H1 (cell line): Measurements from ENCODE around the gene CLDN6. TPM values are rescaled to one million over a fixed set of nuclear protein-coding genes. Genes with fewer than 3 reads are reported as not detected.

ENCODE experiments used
- CTCF ChIA-PET: fragments of 300-600 bp; sonication (Branson Sonifier 250); formaldehyde crosslinking; loops from one replicate; lab custom pipeline; 2021; ENCODE audit not compliant: partially characterized antibody; lab: Charles Lee
- POLR2A ChIA-PET: fragments of 300-600 bp; sonication (Branson Sonifier 250); formaldehyde crosslinking; loops from one replicate; lab custom pipeline; 2021; ENCODE audit warnings: inconsistent platforms; ENCODE audit not compliant: partially characterized antibody; lab: Charles Lee
- DNase-seq, 2 experiments: peaks; one replicate each; pipeline versions ENCODE4 v3.0.0 to v3.0.0-alpha.2; 2010 to 2022; ENCODE audit warnings: low spot score in 2 of 2, low read depth in 1 of 2, mixed read lengths in 1 of 2
- FAIRE-seq: peaks from 2 replicates; lab custom pipeline; 2011; peaks lifted over from hg19 to GRCh38; lab: Jason Lieb, UNC
- H2AFZ ChIP-seq: 2 replicates; pipeline ENCODE4 v1.8.1; 2012; ENCODE audit warnings: low read length, inconsistent platforms
- H2AK5ac ChIP-seq: 2 replicates; pipeline ENCODE4 v1.6.1; 2013; ENCODE audit warnings: low read depth, low read length
- H2BK120ac ChIP-seq: replicated peaks from 2 replicates; pipeline ENCODE3; 2013; ENCODE audit warnings: low read depth, low read length, inconsistent platforms
- H2BK12ac ChIP-seq: 2 replicates; pipeline ENCODE4 v1.6.1; 2013; ENCODE audit warnings: low read depth, low read length
- H2BK15ac ChIP-seq: 2 replicates; pipeline ENCODE4 v1.6.1; 2013; ENCODE audit warnings: low read length
- H2BK20ac ChIP-seq: 2 replicates; pipeline ENCODE4 v1.6.1; 2013; ENCODE audit warnings: low read length
- H2BK5ac ChIP-seq: 2 replicates; pipeline ENCODE4 v1.6.1; 2013; ENCODE audit warnings: low read depth, low read length
- H3K14ac ChIP-seq: 2 replicates; pipeline ENCODE4 v1.6.1; 2013; ENCODE audit warnings: inconsistent platforms; ENCODE audit not compliant: insufficient read length
- H3K18ac ChIP-seq: 2 replicates; pipeline ENCODE4 v1.6.1; 2013; ENCODE audit warnings: low read length; ENCODE audit errors: extremely low read depth
- H3K23ac ChIP-seq: 2 replicates; pipeline ENCODE4 v1.6.1; 2013; ENCODE audit warnings: inconsistent platforms; ENCODE audit not compliant: insufficient read length
- H3K23me2 ChIP-seq: 2 replicates; pipeline ENCODE4 v1.6.1; 2013; ENCODE audit warnings: low read depth, low read length
- H3K27ac ChIP-seq: 2 replicates; pipeline ENCODE4 v1.6.1; 2011; ENCODE audit warnings: low read depth, low read length, inconsistent platforms
- H3K27me3 ChIP-seq, 4 experiments: replicated peaks in 1 of 4; 1 replicate in 1 of 4; 2 replicates in 3 of 4; pipeline versions ENCODE4 v1.6.1 to v1.8.1; 2011 to 2013; ENCODE audit warnings: low read length in 3 of 4, mild to moderate bottlenecking in 3 of 4, inconsistent platforms in 2 of 4, mixed read lengths in 2 of 4, moderate library complexity in 1 of 4; ENCODE audit not compliant: control insufficient read depth in 3 of 4, insufficient read depth in 3 of 4; ENCODE audit errors: extremely low read depth in 1 of 4
- H3K36me3 ChIP-seq, 4 experiments: 2 replicates each; pipeline versions ENCODE4 v1.6.1 to v1.8.1; 2011 to 2013; ENCODE audit warnings: mild to moderate bottlenecking in 4 of 4, low read length in 3 of 4, moderate library complexity in 2 of 4, control low read depth in 1 of 4, inconsistent platforms in 1 of 4; ENCODE audit not compliant: insufficient read depth in 4 of 4, control insufficient read depth in 2 of 4
- H3K4ac ChIP-seq: replicated peaks from 2 replicates; pipeline ENCODE3; 2013; ENCODE audit warnings: low read length, low read depth, mixed read lengths, inconsistent platforms; ENCODE audit not compliant: insufficient read length
- H3K4me1 ChIP-seq, 4 experiments: replicated peaks in 1 of 4; 1 replicate in 1 of 4; 2 replicates in 3 of 4; pipeline versions ENCODE4 v1.6.1 to v1.8.1; 2011 to 2013; ENCODE audit warnings: low read length in 3 of 4, inconsistent platforms in 2 of 4, mixed read lengths in 1 of 4; ENCODE audit not compliant: insufficient read depth in 4 of 4, control insufficient read depth in 3 of 4
- H3K4me2 ChIP-seq, 2 experiments: 2 replicates each; pipeline versions ENCODE4 v1.6.1 to v1.8.1; 2011 to 2013; ENCODE audit warnings: low read depth in 2 of 2, low read length in 2 of 2, control low read depth in 1 of 2, inconsistent platforms in 1 of 2, mild to moderate bottlenecking in 1 of 2; ENCODE audit not compliant: insufficient read depth in 1 of 2
- H3K4me3 ChIP-seq, 4 experiments: fragments of 200-600, 300-600 bp in 1 of 4; sonication (generic), shearing (Covaris generic), sonication (Bioruptor Twin) in 1 of 4; 2 replicates each; pipeline versions ENCODE4 v1.5.1 to v1.8.1; 2011 to 2016; ENCODE audit warnings: low read length in 4 of 4, low read depth in 3 of 4, control low read depth in 2 of 4, inconsistent platforms in 2 of 4, mild to moderate bottlenecking in 2 of 4, mixed read lengths in 1 of 4, moderate library complexity in 1 of 4; ENCODE audit not compliant: insufficient read depth in 2 of 4; ENCODE audit errors: extremely low read depth in 1 of 4
- H3K56ac ChIP-seq: replicated peaks from 2 replicates; pipeline ENCODE3; 2013; ENCODE audit warnings: low read depth, mild to moderate bottlenecking, mixed read lengths, low read length, inconsistent platforms; ENCODE audit not compliant: insufficient read length
- H3K79me1 ChIP-seq: 2 replicates; pipeline ENCODE4 v1.6.1; 2013; ENCODE audit warnings: low read depth, low read length, control low read depth
- H3K79me2 ChIP-seq, 2 experiments: 2 replicates each; pipeline versions ENCODE4 v1.6.1 to v1.8.1; 2012 to 2013; ENCODE audit warnings: low read length in 2 of 2, mild to moderate bottlenecking in 2 of 2, inconsistent platforms in 1 of 2; ENCODE audit not compliant: insufficient read depth in 2 of 2, control insufficient read depth in 1 of 2
- H3K9ac ChIP-seq, 4 experiments: replicated peaks in 1 of 4; 1 replicate in 1 of 4; 2 replicates in 3 of 4; pipeline versions ENCODE4 v1.6.1 to v1.8.1; 2011 to 2013; ENCODE audit warnings: low read depth in 3 of 4, low read length in 3 of 4, control low read depth in 2 of 4, mild to moderate bottlenecking in 2 of 4, moderate library complexity in 2 of 4, inconsistent platforms in 1 of 4; ENCODE audit errors: extremely low read depth in 1 of 4
- H3K9me3 ChIP-seq, 2 experiments: 2 replicates each; pipeline versions ENCODE4 v1.6.1 to v1.8.1; 2012 to 2013; ENCODE audit warnings: mild to moderate bottlenecking in 2 of 2, moderate library complexity in 2 of 2, control low read depth in 1 of 2, inconsistent platforms in 1 of 2, low read depth in 1 of 2, low read length in 1 of 2, mixed read lengths in 1 of 2; ENCODE audit not compliant: insufficient read depth in 2 of 2
- H4K20me1 ChIP-seq, 2 experiments: replicated peaks in 1 of 2; 2 replicates each; pipeline versions ENCODE3 to v1.8.1; 2011 to 2013; ENCODE audit warnings: inconsistent platforms in 2 of 2, low read length in 2 of 2, mild to moderate bottlenecking in 1 of 2; ENCODE audit not compliant: insufficient read depth in 2 of 2, control insufficient read depth in 1 of 2
- H4K5ac ChIP-seq: 2 replicates; pipeline ENCODE4 v1.6.1; 2013; ENCODE audit warnings: low read length, low read depth, mixed read lengths, inconsistent platforms; ENCODE audit not compliant: insufficient read length
- H4K8ac ChIP-seq: 2 replicates; pipeline ENCODE4 v1.8.0; 2013; ENCODE audit warnings: mild to moderate bottlenecking, moderate library complexity, low read length, inconsistent platforms; ENCODE audit not compliant: insufficient read depth; ENCODE audit errors: extremely low read depth
- H4K91ac ChIP-seq: replicated peaks from 2 replicates; pipeline ENCODE3; 2013; ENCODE audit warnings: low read length, mixed read lengths, inconsistent platforms; ENCODE audit not compliant: insufficient read length
- CHD2 ChIP-seq: IDR thresholded peaks from 2 replicates; pipeline ENCODE4 v1.6.1; 2012; ENCODE audit warnings: low read length, improper control_type of control experiment
- SP2 ChIP-seq: IDR thresholded peaks from 2 replicates; pipeline ENCODE4 v1.6.1; 2012; ENCODE audit warnings: mild to moderate bottlenecking, low read length, inconsistent platforms
- TBP ChIP-seq: IDR thresholded peaks from 2 replicates; pipeline ENCODE4 v1.6.1; 2011; ENCODE audit warnings: low read depth, low read length, improper control_type of control experiment
- TCF12 ChIP-seq: IDR thresholded peaks from 2 replicates; pipeline ENCODE4 v1.6.1; 2011; ENCODE audit warnings: low read depth, mild to moderate bottlenecking, low read length
- TEAD4 ChIP-seq: IDR thresholded peaks from 2 replicates; pipeline ENCODE4 v1.6.1; 2012; ENCODE audit warnings: low read depth, low read length, inconsistent platforms, mixed read lengths
- WGBS, 2 experiments: shearing (Covaris generic) in 1 of 2; methylation state at CpG; one replicate each; pipeline versions ENCODE4 v1.1.6 to v1.1.7; 2013 to 2015; ENCODE audit warnings: low lambda C conversion rate in 2 of 2, mixed read lengths in 2 of 2, inconsistent platforms in 1 of 2, low coverage in 1 of 2, missing lambda C conversion rate in 1 of 2; ENCODE audit not compliant: insufficient replicate concordance in 2 of 2, insufficient coverage in 1 of 2, insufficient read length in 1 of 2; ENCODE audit errors: extremely low coverage in 1 of 2, missing lambda C conversion rate in 1 of 2; 5-methylcytosine and 5-hydroxymethylcytosine counted together
- polyA plus RNA-seq, 7 experiments: library from polyadenylated mRNA; depleted of rRNA in 3 of 7; stranded (reverse) in 5 of 7; unstranded in 2 of 7; fragments of >200 nt in 5 of 7; fragments of 200-250 nt in 2 of 7; gene quantifications; 1 replicate in 5 of 7; 2 replicates in 1 of 7; 4 replicates in 1 of 7; pipeline versions ENCODE4 v1.2.1 to v1.2.3, GENCODE V29; 2011 to 2013; ENCODE audit warnings: missing spikeins in 2 of 7, mixed read lengths in 2 of 7
- total RNA-seq: library from RNA; stranded (reverse); fragmentation: NEBNext Ultra II Directional; extraction: Animal tissue kit (Norgen Biotek cat#: 25700); gene quantifications from 2 replicates; pipeline ENCODE4 v1.2.1, GENCODE V29; 2021

The CLDN6 gene
- total and polyA plus RNA-seq, 2 of the 8 experiments (the other 6 are each of a cell fraction or from before 2014, with no cell fraction given): 747 to 1,115 TPM

- no peaks in the 10 kb centered on the region; a peak in 1 of 8 replicates for H3K36me3 ChIP-seq
- peaks cover 0 to 7% (median 4%) of the 10 kb centered on the region in 4 experiments; a peak in 3 of 7 replicates for H3K4me1 ChIP-seq
- no peak overlapping the region for H2BK5ac ChIP-seq
- no peak overlapping the region for H3K4me2 ChIP-seq
- H3K27me3 ChIP-seq: peaks cover 0 to 8% (median 3%) of the 10 kb centered on the region in 4 experiments; a peak in 6 of 7 replicates
- H4K5ac ChIP-seq: no peak overlapping the region
- POLR2A ChIA-PET: interaction anchor here (0.7 to 6.1 kb wide), 10 partner anchors 13 to 81 kb away, joined by 3 to 94 read pairs (median 4); partner anchors contain the start of genes BICDL2, HCFC1R1, PAQR4 and THOC6
- H3K9ac ChIP-seq: no peak overlapping the region
- H3K79me2 ChIP-seq: no peaks in the 10 kb centered on the region
- H3K4me3 ChIP-seq: no peak overlapping the region
- FAIRE-seq: no peak
- no peak overlapping the region for H4K8ac ChIP-seq
- WGBS, 2 experiments: 86 to 100% methylated on average over 1 to 4 of the region's 4 CpGs
- H4K20me1 ChIP-seq: peaks cover 0 to 18% of the 10 kb centered on the region in 2 experiments
- DNase-seq: no peak
- no peak overlapping the region for H3K18ac ChIP-seq
- CTCF ChIA-PET: interaction anchor here (0.9 to 7.4 kb wide), 5 partner anchors 9 to 26 kb away, joined by 3 to 117 read pairs (median 7); no protein-coding TSS in a partner anchor
- H2BK12ac ChIP-seq: no peak overlapping the region
- peaks cover 6% of the 10 kb centered on the region; the same call in 1 of the 2 replicates for H3K23me2 ChIP-seq
- H3K56ac ChIP-seq: no peak overlapping the region
- H2BK15ac ChIP-seq: no peak overlapping the region
- H3K14ac ChIP-seq: no peak overlapping the region
- no peak overlapping the region for H2BK20ac ChIP-seq
- no peak overlapping the region for H2BK120ac ChIP-seq
- no peak overlapping the region for H4K91ac ChIP-seq
- H2AK5ac ChIP-seq: no peak overlapping the region
- H3K79me1 ChIP-seq: no peaks in the 10 kb centered on the region
- H3K27ac ChIP-seq: no peak overlapping the region
- no peaks in the 10 kb centered on the region for H3K9me3 ChIP-seq
- H3K23ac ChIP-seq: no peak overlapping the region
- H3K4ac ChIP-seq: no peak overlapping the region
- no peak overlapping the region for H2AFZ ChIP-seq
- TF ChIP-seq TCF12 (no peak), CHD2 (no peak), TBP (no peak), TEAD4 (no peak), SP2 (no peak)
Observed at GRCh38 chr16:3051009-3051408, 33.0 kb upstream of the CLDN6 start.
